GM19455 (cell line): Measurements from ENCODE around the gene CLEC4G.

Source experiments
- ATAC-seq: cut with Tn5 transposase; IDR thresholded peaks from one replicate; pipeline ENCODE4 v1.9.1; 2021; ENCODE audit not compliant: unreplicated experiment

Gene CLEC4G

DNA sequence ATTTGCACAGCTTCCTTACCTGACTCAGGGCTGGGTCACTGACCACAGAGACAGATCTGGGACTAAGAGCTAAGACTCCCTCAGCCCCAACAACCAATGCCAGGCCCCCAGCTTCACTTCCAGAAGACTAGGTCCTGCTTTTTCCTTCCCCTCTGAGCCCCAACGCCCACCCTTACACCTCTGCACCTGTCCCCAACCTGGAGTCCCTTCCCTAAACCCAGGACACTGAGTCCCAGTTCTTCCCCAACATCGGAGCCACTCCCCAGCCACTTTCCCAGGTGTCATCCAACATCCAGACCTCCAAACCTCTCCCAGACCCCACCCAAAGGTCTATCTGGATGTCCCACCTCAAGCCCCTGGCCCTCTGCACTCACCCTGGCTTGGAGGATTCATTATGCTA is 32.9 kb downstream of the CLEC4G start:
- ATAC-seq, result no peak

DNA sequence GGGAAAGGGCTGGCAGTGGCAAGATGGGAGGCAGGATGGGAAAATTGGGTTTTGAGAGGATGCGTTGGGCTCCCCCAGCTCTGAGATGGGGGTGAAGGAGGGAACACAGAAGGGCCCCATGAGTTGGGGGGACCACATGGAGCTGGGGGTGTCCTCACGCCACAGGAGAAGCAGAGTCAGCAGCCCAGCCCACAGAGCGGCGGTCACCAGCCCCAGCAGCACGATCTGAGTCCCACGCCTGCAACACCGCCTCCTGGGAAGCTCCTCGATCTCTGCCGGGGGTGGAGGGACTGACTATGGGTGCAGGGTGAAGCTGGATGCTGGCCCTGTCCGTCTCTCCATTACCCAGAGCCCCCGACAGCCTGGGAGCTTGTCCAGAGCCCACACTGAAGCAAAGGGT is 33.3 kb downstream of the CLEC4G start:
- ATAC-seq, result no peak

DNA sequence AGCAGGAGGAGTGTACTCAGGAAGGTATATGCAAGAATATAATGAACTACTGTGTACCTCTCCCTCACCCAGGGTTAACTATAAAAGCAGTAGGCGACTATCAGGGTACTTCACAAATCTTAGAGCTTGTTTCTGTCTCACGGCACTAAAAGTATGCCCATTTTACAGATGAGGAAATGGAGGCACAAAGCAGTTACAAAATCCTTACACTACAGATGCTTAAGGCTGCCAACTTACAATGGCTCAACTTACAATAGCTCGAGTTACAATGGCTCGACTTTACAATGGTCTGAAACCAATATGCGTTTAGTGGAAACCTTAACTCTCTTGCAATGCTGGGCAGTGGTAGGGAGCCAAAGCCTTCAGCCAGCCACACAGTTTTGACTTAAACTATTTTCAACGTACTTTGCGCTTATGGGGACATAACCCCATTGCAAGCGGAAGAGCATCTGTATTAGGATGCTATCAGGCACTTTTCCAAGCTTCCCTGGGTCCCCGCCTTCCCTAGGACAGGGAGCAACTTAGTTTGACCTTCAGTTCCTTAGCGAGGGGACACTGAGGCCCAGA is 34.1 kb downstream of the CLEC4G start:
- no peak for ATAC-seq

DNA sequence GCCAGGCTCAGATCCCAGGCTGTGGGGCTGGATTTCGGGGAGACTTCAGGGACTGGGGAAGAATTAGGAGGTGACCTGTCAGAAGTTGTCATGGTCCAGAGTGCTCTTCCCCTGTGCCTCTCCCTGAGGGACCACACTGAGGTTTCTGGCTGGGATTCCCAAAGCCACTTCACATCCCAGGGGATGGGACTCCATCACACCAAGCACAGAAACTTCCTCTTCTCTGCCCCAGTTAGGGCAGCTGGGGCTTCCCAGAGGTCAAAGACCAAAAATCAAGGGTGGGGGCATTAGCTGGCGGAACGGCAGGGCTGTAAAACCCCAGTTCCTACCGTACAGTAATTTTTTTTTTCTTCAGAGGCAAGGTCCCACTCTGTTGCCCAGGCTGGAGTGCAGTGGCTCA is 37.4 kb downstream of the CLEC4G start:
- no peak for ATAC-seq

DNA sequence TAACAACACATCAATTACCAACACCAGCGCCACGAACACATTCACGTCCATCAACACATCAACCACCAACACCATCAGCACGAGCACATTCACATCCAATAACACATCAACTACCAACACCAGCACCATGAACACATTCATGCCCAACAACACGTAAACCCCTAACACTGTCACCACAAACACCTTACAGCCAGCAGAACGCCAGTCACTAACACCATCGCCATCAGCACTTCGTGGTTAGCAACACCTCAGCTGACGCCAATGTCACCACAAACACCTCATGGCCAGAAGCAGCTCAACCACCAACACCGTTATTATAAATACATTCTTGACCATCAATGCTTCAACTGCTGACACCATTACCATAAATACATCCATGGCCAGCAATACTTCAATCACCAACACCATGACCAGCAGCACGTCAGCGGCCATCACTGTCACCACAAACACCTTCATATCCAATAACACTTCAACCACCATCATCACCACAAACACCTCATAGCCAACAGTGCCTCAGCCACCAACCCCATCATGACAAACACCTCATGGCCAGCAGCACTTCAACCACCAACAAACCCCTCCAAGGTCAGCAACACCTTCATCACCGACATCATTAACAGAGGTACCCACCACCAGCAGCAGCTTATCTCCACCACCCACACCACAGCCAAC is 39.4 kb downstream of the CLEC4G start:
- no peak for ATAC-seq

DNA sequence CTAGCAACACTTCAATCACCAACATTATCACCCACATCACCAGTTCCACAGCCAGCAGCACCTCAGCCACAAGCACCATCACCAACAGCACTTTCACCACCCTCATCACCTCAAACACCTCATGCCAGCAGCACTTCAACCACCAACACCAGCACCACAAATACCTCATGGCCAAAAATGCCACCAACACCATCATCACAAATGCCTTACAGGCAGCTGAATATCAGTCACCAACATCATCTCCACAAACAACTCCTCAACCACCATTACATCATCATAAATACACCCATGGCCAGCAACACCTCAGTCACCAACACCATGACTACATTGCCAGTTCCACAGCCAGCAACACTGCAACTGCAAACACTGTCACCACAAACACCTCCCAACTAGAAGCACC is 40.4 kb downstream of the CLEC4G start:
- ATAC-seq, result no peak

DNA sequence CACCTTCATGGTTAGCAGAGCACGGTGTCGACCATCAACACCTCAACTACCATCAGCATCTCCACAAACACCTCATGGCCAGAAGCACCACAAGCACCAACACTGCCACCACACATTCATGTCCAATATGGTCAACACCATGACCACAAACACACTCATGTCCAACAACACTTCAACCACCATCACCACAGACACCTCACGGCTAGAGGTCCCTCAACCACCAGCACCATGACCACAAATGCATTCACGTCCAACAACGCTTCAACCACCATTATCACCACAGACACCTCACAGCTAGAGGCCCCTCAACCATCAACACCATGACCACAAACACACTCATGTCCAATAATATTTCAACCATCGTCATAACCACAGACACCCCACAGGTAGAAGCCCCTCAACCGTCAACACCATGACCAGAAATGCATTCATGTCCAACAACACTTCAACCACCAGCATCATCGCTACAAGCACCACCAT is 41.1 kb downstream of the CLEC4G start:
- ATAC-seq, result no peak

DNA sequence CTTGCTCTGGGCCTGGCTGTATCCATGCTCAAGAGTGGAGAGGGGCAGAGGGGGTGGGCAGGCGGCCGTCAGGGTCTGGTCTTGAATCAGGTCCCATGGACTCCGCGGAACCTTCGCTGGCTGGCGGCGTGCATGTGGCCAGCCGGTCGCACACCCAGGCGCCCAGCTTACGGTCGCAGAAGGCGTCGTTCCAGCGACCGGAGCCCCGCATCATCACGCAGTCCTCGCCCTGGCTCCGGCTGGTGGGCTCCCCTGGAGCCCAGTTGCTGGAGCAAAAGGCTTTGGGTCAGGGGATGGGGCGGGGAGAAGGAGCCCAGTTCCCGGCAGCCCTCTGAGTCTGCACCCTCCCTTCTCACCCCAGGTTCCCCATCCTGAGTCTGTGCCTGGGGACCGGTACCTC is 42.7 kb downstream of the CLEC4G start:
- no peak for ATAC-seq

DNA sequence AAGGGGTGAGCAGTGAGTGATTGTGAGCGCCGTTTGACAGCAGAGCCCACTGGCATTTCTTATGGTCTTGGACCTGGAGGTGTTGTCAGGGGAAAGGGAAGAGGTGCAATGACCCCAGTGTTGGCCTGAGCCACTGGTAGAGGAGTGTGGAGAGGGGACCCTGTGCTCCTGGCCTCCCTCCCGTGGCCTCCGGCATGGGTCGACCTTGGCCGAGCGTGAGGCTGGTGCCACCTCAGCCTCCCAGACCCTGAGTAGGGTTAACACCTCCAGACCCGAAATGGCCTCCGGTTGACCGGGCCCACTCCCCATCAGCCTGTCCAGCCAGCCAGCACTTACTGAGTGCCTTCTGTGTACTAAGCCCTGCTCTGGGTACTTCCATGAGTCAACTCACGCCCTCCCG is 44.7 kb downstream of the CLEC4G start:
- ATAC-seq, result no peak

DNA sequence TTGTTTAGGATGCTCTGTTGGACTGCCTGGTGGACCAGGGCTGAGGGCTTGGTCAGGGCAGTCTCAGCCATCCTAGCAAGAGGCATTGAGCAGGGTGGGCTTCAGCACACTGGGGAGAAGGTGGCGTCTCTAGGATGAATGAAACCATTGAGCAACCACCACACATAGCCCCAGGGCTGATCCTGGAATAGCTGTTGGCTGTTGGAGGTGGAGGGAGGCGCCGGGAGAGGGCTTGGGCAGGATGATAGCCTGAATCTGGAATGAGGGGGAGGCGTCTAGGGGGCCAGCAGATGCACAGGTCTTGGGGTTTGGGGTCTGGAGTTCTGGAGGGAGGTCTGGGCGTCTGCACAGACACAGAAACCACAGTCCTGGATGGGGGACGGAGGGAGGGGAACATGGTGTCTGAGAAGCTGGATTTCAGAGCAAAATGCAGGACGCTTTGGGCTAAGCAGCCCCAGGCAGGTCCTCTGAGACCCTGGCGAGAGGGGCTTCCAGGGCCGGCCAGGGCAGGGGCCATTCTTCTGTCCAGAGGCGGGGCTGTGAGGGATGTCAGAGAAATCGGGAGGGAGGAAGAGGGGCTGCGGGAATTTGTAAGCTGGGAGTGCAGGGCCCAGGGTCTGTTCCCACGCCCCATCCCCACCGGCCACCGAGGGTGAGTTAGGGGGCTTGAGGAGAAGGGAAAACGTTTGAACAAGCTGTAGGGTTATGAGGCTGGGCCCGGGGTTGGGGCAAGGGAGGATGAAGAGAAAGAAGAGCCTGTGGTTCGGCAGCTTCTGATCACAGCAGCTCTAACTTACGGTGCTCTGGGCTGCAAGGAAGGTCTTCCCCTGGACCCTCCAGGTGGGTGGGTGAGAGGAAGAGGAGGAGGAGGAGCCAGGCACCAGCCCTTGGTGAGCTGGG is 46.1 kb downstream of the CLEC4G start:
- ATAC-seq, result no peak

DNA sequence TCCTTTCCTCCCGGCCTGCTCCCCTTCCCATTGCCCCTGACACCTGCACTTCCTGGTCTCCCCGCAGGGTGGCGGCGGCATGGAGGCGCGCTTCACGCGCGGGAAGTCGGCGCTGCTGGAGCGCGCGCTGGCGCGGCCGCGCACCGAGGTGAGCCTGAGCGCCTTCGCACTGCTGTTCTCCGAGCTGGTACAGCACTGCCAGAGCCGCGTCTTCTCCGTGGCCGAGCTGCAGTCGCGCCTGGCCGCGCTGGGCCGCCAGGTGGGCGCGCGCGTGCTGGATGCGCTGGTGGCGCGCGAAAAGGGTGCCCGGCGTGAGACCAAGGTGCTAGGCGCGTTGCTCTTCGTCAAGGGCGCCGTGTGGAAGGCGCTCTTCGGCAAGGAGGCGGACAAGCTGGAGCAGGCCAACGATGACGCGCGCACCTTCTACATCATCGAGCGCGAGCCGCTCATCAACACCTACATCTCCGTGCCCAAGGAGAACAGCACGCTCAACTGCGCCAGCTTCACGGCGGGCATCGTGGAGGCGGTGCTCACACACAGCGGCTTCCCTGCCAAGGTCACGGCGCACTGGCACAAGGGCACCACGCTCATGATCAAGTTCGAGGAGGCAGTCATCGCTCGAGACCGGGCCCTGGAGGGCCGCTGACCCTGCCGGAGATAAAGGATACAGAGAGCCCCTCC is 49.6 kb downstream of the CLEC4G start:
- ATAC-seq, result no peak

DNA sequence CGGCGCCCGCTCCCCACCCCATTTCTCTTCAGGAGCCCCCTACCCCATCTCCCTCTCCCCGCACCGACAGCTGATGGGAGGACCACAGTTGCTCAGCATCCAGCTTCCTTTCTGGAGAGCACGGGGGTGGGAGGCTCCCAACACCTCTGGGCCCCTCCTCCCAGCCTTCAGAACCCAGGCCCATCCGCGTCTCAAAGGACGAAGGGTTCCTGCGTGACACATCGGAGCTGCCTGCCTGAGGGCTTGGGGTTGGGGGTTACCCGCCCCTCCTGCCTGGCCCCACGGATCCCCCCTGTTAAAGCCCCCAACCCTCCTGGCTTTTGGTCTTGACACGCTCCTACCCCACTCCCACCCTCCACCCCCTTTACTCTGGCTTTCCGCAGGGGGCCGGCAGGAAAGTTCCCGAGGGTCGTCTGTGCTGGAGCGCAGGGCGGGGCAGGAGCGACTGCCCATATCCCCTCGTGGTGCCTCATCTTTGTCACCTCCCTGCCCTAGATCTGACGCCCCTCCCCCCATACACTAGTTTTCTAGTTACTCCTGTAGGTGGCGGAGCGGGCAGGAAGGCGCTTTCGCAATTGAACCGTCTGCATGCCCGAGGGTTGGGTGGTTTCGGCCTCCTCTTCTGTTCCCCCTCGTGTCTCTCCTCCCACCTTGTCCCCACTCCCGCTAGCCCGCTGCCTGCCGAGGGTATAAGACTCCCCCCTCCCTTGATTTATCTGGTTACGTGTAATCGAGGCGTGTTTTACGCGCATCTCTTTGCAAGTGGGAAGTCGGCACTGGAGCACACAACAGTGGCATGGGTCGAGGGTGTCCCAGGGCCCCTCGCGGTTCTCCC is 50.4 kb downstream of the CLEC4G start:
- peak; percentile 34 for ATAC-seq

DNA sequence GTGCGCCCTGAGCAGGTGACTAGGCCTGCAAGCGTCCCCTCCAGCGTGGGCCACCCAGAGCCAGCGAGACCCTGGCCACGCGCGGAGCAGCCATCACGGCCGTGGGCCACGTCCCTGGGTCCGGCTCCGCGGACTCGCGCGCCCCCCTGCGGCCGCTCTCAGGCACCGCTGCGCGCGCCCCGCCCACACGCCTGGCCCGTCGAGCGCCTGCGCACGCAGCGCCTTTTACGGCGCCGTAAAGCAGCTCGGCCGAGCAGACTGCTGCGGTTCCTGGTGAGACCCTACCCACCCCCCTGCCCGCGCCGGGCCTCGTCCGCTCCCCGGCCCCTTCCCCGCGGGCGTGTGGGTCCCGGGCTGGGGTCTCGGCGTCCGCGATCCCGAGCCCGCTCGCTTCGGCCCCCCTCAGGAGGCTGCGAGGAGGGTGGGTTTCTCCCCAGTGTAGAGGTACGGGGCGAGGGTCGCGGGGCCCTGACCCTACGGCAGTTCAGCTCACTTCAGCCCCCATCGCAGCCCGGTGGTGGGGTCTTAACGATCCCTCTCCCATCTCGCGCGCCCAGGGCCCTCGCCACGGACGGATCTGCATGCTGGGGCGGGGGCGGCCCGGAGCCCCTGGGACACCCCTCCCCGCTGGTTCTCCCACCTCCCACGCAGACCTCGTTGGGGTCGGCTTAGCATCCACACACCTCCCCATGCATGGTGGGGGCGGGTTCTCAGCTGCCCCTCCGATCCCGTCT is 51.1 kb downstream of the CLEC4G start, which contains the start of gene TRAPPC5:
TSS of gene TRAPPC5 (plus strand) at position 228 of the 734 bp plus-strand sequence. CDS start 1,421 bp downstream, outside the sequence.
- ATAC-seq, result peak; percentile 40

DNA sequence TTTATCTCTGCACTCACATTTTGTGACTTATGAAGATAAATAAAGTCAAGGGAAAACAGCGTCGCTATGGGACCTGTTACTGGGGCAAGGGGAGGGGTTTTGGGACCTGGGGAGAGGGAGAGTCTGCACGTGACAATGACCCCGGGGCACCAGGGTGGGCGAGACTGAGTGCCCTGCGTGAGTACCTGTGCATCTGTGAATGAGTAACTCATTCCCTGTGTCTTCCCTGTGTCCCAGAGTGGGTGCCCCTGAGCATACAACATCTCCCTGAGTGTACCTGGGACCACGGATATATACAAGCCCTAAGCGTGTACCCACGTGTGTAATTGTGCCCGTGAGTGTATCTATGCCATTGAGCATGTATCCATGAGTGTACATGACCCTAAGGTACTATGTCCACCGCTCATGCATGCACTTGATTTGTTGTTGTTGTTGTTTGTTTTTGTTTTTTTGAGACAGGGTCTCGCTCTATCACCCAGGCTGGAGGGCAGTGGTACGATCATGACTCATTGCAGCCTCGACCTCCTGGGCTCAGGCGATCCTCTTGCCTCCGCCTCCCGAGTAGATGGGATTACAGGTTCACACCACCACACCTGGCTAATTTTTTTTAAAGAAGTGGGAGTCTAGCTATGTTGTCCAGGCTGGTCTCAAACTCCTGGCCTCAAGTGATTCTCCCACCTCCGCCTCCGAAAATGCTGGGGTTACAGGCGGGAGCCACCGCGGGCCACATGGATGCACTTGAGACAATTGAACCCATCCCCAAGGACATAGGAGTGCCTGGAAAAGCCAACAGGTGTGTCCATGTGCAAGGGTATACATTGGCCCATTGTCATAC is 51.9 kb downstream of the CLEC4G start:
- ATAC-seq, result peak; percentile 2

DNA sequence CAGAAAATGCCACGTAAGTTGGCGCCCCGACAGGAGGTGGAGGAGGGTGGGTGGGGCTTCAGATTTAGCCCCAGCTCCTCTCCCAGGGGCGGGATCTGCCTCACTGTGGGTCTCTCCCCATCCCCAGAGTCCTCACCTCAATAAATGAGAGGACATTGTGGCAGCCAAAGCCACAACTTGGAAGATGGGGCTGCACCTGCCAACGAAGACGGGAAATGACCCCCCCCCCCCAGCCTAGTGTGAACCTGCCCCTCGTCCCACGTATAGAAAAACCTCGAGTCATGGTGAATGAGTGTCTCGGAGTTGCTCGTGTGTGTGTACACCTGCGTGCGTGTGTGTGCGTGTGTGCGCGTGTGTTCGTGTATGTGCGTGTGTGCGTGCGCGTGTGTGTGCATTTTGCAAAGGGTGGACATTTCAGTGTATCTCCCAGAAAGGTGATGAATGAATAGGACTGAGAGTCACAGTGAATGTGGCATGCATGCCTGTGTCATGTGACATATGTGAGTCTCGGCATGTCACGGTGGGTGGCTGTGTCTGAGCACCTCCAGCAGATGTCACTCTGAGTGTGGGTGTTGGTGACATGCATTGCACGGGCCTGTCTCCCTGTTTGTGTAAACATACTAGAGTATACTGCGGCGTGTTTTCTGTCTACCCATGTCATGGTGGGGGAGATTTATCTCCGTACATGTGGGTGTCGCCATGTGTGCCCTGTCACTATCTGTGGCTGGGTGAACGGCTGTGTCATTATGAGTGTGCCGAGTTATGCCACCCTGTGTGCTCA is 52.7 kb downstream of the CLEC4G start:
- no peak for ATAC-seq
